Muscle layer of colon (tissue), 2 donors: Measurements from ENCODE around the gene SDC3.
A peak's percentile ranks its signal among the peaks of the same experiment; 100 is the strongest.

ENCODE experiments used
- H3K27ac ChIP-seq: one replicate; pipeline ENCODE4 v1.7.0; 2013; ENCODE audit warnings: low read depth, mild to moderate bottlenecking, low read length, moderate library complexity
- H3K27me3 ChIP-seq, 2 donors: one replicate each; pipeline ENCODE4 v1.7.0; 2013; ENCODE audit warnings: low read length in 2 of 2, mild to moderate bottlenecking in 2 of 2; ENCODE audit not compliant: insufficient read depth in 2 of 2, control insufficient read depth in 1 of 2
- H3K36me3 ChIP-seq: one replicate; pipeline ENCODE4 v1.7.0; 2013; ENCODE audit warnings: mild to moderate bottlenecking, low read length; ENCODE audit not compliant: insufficient read depth
- H3K4me1 ChIP-seq: one replicate; pipeline ENCODE4 v1.7.0; 2013; ENCODE audit warnings: mild to moderate bottlenecking, low read length; ENCODE audit not compliant: insufficient read depth
- H3K4me3 ChIP-seq, 2 donors: one replicate each; pipeline ENCODE4 v1.7.0; 2013; ENCODE audit warnings: low read length in 2 of 2, low read depth in 1 of 2, mild to moderate bottlenecking in 1 of 2, moderate library complexity in 1 of 2
- H3K9ac ChIP-seq: one replicate; pipeline ENCODE4 v1.7.0; 2013; ENCODE audit warnings: low read length
- H3K9me3 ChIP-seq: one replicate; pipeline ENCODE4 v1.7.0; 2013; ENCODE audit warnings: mild to moderate bottlenecking, low read length
- donor health status: abdominal sarcoma.
- donor health status: Adenocarcinoma of cecum.

SDC3 gene

DNA sequence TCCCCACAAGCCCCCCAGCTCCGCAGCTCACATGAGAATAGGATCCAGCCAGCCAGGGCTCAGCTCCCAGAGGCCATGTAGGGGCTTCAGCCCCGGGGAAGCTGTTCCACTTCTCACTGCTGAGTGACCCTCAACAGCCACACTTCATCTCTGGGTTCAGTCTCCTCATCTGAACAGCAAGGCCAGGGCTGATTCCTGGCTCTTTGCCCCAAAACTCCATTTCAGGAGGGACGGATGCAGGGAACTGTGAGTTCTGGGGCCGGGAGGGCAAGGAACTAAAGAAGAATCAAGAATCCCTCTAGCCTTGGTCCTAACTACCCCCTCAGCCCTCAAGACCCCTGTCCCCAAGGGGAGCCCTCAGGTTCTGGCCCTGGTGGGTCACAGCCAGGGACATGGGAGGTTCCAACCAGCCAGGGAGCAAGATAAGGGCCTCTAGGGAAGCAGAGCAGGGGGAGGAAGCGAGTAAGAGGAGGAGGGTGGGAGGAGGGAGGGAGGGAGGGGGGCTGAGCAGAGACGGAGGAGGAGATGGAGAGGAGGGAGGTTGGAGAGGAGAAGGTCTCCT lies 13.1 kb downstream of the SDC3 start:
- Histone ChIP-seq H3K36me3 (peaks cover 6% of the 10 kb centered on the region), H3K9me3 (no peaks in the 10 kb centered on the region), H3K27ac (peak overlapping the region; percentile 82), H3K4me1 (peaks cover 81% of the 10 kb centered on the region), H3K9ac (peak overlapping the region; percentile 23), H3K27me3 (no peaks in the 10 kb centered on the region), H3K4me3 (no peak overlapping the region)

DNA sequence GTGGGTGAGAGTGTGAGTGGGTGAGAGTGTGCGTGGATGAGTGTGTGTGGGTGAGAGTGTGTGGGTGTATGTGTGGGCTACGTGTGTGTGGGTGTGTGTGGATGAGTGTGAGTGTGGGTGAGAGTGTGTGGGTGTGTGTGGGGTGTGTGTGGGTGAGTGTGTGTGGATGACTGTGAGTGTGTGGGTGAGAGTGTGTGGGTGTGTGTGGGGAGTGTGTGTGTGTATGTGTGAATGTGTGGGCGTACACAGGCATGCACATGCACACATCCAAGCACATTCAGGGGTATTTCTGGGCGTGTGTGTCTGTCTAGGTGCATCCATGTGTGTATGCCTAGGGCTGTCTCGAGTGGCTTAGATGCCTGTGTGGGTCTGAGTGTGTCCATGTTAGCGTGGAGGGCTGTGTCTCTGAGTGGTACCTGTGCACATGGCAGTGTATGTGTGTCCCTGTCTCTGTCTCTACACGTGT lies 14.0 kb downstream of the SDC3 start:
- Histone ChIP-seq H3K36me3 (peaks cover 6% of the 10 kb centered on the region), H3K27me3 (no peaks in the 10 kb centered on the region), H3K4me1 (peaks cover 87% of the 10 kb centered on the region), H3K9ac (no peak overlapping the region), H3K4me3 (no peak overlapping the region), H3K27ac (peak overlapping the region; percentile 78), H3K9me3 (no peaks in the 10 kb centered on the region)

DNA sequence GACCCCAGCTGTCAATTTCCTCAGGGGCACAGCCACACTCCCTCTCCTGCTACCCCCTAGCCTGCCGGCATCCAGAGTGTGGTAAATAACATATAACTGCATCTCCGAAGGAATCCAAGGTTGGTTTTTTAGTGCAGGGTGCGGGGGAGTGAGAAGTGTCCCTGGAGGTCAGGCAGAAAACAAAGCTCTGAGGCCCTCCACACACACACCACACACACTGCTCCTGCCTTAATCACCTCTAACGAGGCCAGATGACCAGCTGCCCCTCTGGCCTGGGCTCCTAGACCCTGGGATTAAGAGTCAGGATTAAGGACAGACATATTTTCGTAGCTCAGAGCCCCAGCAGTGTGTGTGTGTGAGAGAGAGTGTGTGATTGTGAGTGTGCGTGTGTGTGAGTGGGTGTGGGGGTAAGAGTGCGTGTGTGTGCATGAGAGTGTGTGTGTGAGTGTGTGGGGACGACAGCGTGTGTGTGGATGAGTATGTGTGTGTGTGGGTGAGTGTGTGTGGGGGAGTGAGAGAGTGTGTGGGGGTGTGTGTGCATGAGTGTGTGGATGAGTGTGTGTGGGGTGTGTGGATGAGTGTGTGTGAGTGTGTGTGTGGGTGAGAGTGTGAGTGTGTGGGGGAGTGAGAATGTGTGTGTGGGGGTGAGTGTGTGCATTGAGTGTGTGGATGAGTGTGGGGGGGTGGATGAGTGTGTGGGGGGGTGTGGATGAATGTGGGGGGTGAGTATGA lies 14.6 kb downstream of the SDC3 start:
- Histone ChIP-seq H3K27me3 (no peaks in the 10 kb centered on the region), H3K36me3 (peaks cover 6% of the 10 kb centered on the region), H3K9me3 (no peaks in the 10 kb centered on the region), H3K4me3 (no peak overlapping the region), H3K9ac (peak overlapping the region; percentile 15), H3K27ac (peak overlapping the region; percentile 52), H3K4me1 (peaks cover 93% of the 10 kb centered on the region)

DNA sequence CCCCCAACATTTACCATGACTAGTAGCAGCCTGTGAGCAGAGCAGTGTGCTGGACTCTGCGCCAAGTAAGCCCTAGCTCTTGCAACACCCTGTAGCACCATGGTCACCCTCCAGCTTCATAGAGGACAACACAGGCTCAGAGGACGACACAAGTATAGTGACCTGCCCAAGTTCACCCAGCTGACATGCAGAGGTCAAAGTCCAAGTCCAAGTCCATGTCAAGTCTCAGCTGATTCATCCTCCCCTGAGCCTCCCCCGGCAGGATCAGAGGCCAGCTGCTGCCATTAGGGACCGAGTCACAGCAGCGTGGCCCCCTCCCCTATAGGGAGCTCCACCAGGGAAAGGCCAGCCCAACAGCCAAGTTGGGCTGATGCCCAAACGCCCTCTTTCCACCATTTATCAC lies 15.9 kb downstream of the SDC3 start:
- peaks cover 93% of the 10 kb centered on the region for H3K4me1 ChIP-seq
- H3K36me3 ChIP-seq: peaks cover 6% of the 10 kb centered on the region
- no peak overlapping the region for H3K9ac ChIP-seq
- H3K4me3 ChIP-seq: no peak overlapping the region
- H3K9me3 ChIP-seq: no peaks in the 10 kb centered on the region
- peak overlapping the region; percentile 56 for H3K27ac ChIP-seq
- no peaks in the 10 kb centered on the region for H3K27me3 ChIP-seq

DNA sequence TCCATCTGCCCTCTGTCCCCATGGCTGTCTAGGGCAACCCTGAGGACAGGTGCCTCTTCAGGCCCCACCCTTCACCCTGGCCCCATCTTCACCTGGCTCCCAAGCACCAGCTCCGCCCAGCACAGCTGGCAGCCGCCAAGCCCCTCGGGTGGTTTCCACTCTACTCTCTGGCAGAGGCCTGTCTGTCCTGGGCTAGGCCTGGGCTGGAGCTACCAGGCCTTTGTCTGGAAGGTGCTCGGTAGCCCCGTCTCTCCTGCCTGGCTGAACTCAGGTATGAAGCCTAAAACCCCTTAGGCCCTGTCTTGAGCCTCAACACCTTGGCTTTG lies 17.4 kb downstream of the SDC3 start:
- Histone ChIP-seq H3K4me1 (peaks cover 93% of the 10 kb centered on the region), H3K36me3 (peaks cover 2% of the 10 kb centered on the region), H3K27ac (peak overlapping the region; percentile 45), H3K9me3 (no peaks in the 10 kb centered on the region), H3K9ac (no peak overlapping the region), H3K27me3 (no peaks in the 10 kb centered on the region), H3K4me3 (no peak overlapping the region)

DNA sequence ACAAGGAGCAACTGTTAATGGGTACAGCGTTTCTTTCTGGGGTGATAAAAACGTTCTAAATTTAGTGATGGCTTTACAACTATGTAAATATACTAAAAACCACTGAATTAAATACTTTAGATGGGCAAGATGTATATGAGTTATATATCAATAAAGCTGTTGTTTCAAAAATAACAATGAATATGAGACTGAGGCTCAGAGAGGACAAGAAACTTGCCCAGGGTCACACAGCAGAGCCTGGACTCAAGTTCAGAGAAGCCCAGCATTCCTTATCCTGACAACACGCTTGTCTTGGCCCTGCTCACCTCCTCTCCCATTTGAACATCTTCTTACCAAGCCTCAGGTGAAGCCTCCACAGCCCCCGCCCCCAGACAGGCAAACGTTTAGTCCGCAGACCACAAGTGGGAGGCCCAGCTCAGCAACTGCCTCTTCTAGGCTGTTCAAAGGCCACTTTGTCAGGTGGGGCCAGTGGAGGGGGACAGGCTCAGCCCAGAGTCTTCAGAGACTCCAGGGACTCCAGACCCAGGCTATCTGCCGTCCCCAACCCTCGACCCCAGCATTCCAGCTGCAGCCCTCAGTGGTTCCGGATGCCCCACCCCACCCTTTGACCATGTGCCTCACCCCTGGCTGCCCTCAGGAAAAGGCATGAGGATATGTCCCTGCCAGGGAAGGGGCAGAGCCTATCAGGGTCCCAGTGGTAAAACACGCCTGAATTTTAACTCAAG lies 17.9 kb downstream of the SDC3 start:
- Histone ChIP-seq H3K27me3 (no peaks in the 10 kb centered on the region), H3K36me3 (no peaks in the 10 kb centered on the region), H3K9me3 (no peaks in the 10 kb centered on the region), H3K9ac (no peak overlapping the region), H3K4me1 (peaks cover 94% of the 10 kb centered on the region), H3K4me3 (no peak overlapping the region), H3K27ac (peak overlapping the region; percentile 66)

DNA sequence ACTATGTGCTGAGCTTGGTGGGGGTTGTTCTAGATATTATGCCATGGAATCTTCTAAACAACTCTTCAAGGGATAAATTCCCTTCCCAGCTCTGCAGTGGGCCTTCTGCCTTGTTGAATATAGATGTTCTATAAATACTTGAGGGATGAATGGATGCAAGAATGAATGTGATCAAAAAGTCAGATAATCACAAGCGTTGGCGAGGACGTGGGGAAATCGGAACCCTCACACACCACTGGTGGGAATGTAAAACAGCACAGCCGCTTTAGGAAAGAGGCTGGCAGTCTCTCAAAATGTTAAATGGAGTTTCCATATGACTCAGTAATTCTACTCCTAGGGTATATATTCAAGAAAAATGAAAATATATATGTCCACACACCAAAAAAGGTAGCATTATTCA lies 19.0 kb downstream of the SDC3 start:
- H3K4me1 ChIP-seq: peaks cover 91% of the 10 kb centered on the region

DNA sequence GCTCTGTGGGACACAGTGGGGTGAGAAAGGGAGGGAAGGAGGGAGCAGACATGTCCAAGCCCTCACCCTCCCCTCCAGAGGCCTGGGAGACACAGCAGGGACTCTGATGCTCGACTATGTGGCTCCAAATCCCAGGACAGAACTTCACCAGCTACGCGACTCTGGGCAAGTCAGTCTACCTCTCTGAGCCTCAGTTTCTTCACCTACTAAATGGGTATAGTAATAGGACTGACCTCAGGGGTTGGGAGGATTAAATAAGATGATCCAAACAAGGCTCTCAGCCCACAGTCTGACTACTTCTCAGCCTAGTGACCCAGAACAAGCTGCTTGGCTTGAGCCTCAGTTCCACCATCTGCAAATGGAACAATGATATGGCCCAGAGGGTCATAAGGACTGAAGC lies 19.6 kb downstream of the SDC3 start:
- H3K4me1 ChIP-seq: peaks cover 91% of the 10 kb centered on the region
- no peaks in the 10 kb centered on the region for H3K36me3 ChIP-seq
- H3K27ac ChIP-seq: peak overlapping the region; percentile 91
- H3K27me3 ChIP-seq: no peaks in the 10 kb centered on the region
- peak overlapping the region; percentile 46 for H3K9ac ChIP-seq
- H3K9me3 ChIP-seq: no peaks in the 10 kb centered on the region
- H3K4me3 ChIP-seq: peak overlapping the region in 1 of 2 donors; percentile 42

More for the DNA sequence above, 19.0 kb downstream of the SDC3 start:
- no peaks in the 10 kb centered on the region for H3K9me3 ChIP-seq
- H3K27ac ChIP-seq: peak overlapping the region; percentile 91
- no peak overlapping the region for H3K9ac ChIP-seq
- no peak overlapping the region for H3K4me3 ChIP-seq
- no peaks in the 10 kb centered on the region for H3K27me3 ChIP-seq
- H3K36me3 ChIP-seq: no peaks in the 10 kb centered on the region

DNA sequence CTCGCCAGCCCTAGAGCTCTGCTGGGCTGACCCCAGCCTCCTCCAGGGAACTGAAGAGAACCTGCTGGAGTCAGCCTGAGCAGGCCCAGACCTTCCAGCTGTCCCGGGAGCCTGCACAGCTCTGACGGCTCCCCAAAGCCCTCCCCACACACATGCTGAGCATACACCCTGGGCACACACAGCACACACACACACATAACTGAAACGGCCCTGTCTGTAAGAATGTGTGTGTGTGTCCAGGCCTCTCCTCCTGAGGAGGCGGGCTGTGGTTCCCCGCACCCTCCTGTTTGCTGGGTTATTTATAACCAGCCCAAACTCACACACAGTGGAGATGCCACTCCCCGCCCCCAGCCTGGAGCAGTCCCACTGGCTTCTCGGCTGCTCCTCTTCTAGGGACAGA lies 20.2 kb downstream of the SDC3 start:
- Histone ChIP-seq H3K27me3 (no peaks in the 10 kb centered on the region), H3K9ac (peak overlapping the region; percentile 46), H3K4me3 (peak overlapping the region in 1 of 2 donors; percentile 42), H3K4me1 (peaks cover 91% of the 10 kb centered on the region), H3K36me3 (no peaks in the 10 kb centered on the region), H3K9me3 (no peaks in the 10 kb centered on the region), H3K27ac (peak overlapping the region; percentile 91)

DNA sequence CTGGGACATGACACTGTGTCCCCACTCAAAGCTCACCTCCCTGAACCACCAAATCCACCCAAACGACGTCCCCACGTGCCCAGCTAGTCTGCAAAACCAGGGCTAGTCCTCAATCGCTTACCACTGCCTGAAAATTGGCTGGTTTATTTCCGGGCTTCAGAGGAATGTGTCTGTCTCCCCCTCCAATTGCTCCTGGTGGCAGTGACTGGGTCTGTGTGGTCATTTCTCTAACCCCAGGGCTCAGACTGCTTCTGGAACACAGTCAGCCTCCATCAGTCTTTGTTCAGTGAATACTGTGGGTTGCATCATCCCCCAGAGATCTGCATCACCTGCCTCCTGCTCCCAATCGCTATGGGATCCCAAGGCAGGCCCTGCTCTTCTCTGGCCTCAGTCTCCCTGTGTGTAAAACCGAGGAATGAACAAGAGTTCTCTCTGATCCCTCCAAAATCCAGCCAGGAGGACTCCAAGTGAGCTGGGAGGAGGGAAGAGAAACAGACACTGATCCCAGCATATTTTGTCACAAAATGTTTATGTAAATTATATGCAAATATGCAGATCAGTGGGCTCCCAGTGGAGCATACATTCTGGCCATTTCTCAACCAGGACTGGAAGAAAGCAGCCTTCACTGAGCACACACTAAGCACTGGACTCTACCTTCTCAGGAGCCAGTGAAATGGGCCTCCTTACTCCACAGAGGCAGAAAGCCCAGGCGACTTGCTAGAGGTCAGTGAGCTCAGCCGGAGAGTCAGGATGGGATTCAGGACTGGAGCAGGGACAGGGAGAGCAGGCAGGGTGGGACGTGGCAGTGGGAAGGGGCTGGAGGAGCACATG lies 20.9 kb downstream of the SDC3 start:
- peak overlapping the region; percentile 91 for H3K27ac ChIP-seq
- H3K27me3 ChIP-seq: no peaks in the 10 kb centered on the region
- no peaks in the 10 kb centered on the region for H3K9me3 ChIP-seq
- H3K36me3 ChIP-seq: no peaks in the 10 kb centered on the region
- peak overlapping the region; percentile 28 for H3K9ac ChIP-seq
- H3K4me1 ChIP-seq: peaks cover 94% of the 10 kb centered on the region
- peak overlapping the region in 1 of 2 donors; percentile 42 for H3K4me3 ChIP-seq
